ENCODE measurements around the gene OR6M1. TPM values are rescaled to one million over a fixed set of nuclear protein-coding genes. Genes with fewer than 3 reads are reported as not detected.

The OR6M1 gene
- total RNA-seq, 6 experiments from 2014 or later, result not detected

DNA sequence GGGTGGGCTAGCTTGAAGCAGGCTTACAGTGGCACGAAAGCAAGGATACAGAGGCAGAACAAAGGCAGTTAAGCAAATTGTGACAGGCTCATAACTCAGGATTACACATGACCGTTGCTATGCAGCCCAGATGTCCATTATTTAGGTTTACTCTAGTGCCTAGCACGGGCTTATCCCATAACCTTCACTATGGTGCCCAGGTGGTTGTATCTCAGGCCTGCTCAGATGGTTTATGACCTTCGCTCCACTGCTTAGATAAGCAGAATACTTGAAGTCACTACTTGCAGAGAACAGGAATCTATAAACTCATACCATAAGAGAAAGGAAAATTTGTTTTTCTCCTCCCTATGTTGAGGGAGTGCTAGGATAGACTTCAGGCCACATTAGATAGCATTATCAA lies 9.0 kb downstream of the OR6M1 start:
- no peak for TF ChIP-seq POLR2A (IDR thresholded peaks at IDR 0.05)
- TF ChIP-seq, protein P1, sequence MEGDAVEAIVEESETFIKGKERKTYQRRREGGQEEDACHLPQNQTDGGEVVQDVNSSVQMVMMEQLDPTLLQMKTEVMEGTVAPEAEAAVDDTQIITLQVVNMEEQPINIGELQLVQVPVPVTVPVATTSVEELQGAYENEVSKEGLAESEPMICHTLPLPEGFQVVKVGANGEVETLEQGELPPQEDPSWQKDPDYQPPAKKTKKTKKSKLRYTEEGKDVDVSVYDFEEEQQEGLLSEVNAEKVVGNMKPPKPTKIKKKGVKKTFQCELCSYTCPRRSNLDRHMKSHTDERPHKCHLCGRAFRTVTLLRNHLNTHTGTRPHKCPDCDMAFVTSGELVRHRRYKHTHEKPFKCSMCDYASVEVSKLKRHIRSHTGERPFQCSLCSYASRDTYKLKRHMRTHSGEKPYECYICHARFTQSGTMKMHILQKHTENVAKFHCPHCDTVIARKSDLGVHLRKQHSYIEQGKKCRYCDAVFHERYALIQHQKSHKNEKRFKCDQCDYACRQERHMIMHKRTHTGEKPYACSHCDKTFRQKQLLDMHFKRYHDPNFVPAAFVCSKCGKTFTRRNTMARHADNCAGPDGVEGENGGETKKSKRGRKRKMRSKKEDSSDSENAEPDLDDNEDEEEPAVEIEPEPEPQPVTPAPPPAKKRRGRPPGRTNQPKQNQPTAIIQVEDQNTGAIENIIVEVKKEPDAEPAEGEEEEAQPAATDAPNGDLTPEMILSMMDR (IDR thresholded peaks at IDR 0.05), result no peak
- no peaks in the 10 kb centered on the region for H3K27me3 ChIP-seq
- intact Hi-C loops (cut with DNase I), result no loop called here
- peaks cover 0 to 8% (median 0%) of the 10 kb centered on the region in 4 donors for H3K4me1 ChIP-seq
- no peak overlapping the region for H3K27ac ChIP-seq
- DNase-seq (no peak), ATAC-seq (no peak)
- 62% methylated on average over 3 of the region's 4 CpGs for WGBS (ENCODE audit: insufficient coverage, low coverage, low lambda C conversion rate, missing lambda C conversion rate)
- H3K9me3 ChIP-seq, result no peaks in the 10 kb centered on the region
- H3K4me3 ChIP-seq, result no peak overlapping the region
- no peaks in the 10 kb centered on the region for H3K36me3 ChIP-seq

DNA sequence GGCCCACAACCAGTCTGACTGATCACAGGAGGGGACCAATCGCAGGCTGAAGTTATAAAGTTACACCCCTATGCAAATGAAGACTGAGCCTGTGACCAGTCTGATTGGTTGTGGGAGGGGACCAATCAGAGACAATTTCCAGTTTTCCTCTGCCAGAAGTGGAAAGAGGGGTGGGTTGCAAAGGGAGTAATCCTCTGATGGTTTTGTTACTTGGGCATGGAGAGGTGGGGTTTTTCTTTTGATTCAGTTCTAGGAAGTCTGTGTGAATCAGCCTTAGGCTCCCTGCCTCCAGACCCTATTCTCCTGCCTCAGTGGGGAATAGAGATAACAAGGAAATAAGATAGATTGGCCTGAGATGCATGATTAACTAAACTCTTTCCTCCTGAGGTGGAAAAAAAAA lies 9.9 kb downstream of the OR6M1 start:
- no peaks in the 10 kb centered on the region for H3K27me3 ChIP-seq
- no peaks in the 10 kb centered on the region for H3K9me3 ChIP-seq
- TF ChIP-seq, protein P1 (IDR thresholded peaks at IDR 0.05), result no peak
- no peak for TF ChIP-seq POLR2A (IDR thresholded peaks at IDR 0.05)
- intact Hi-C loops (cut with DNase I), result no loop called here
- H3K4me1 ChIP-seq, result peaks cover 0 to 8% (median 0%) of the 10 kb centered on the region in 4 donors
- H3K4me3 ChIP-seq, result no peak overlapping the region
- ATAC-seq (no peak), DNase-seq (no peak)
- H3K27ac ChIP-seq, result no peak overlapping the region
- no peaks in the 10 kb centered on the region for H3K36me3 ChIP-seq
- 80% methylated on average over 1 of the region's 1 CpG for WGBS (ENCODE audit: insufficient coverage, low coverage, low lambda C conversion rate, missing lambda C conversion rate)

DNA sequence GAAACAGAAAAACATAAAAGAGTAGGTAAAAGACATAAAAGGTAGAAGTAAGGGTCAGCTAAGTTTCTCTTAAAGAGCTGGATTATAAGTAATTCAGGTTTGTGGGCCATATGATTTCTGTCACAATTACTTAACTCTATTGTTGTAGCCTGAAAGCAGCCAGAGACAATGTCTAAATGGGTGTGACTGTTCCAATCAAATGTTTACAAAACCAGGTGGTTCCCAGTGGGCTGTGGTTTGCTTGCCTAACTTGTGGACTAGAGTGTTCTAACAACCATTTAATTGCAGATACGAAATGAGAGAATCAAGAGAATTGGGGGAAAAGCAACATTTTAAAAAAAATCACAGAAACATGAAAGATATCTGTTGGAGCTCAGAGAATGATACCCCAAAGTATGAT lies 22.6 kb downstream of the OR6M1 start:
- H3K27ac ChIP-seq, result no peak overlapping the region
- 50% methylated on average over 1 of the region's 1 CpG for WGBS (ENCODE audit: insufficient coverage, low coverage, low lambda C conversion rate, missing lambda C conversion rate)
- TF ChIP-seq, protein P1 (IDR thresholded peaks at IDR 0.05), result no peak
- no peak for TF ChIP-seq POLR2A (IDR thresholded peaks at IDR 0.05)
- no peak for DNase-seq
- no peaks in the 10 kb centered on the region for H3K9me3 ChIP-seq
- ATAC-seq, result no peak
- H3K27me3 ChIP-seq, result no peaks in the 10 kb centered on the region
- intact Hi-C loops (cut with DNase I), result no loop called here
- H3K4me1 ChIP-seq, result no peaks in the 10 kb centered on the region
- no peak overlapping the region for H3K4me3 ChIP-seq
- no peaks in the 10 kb centered on the region for H3K36me3 ChIP-seq

DNA sequence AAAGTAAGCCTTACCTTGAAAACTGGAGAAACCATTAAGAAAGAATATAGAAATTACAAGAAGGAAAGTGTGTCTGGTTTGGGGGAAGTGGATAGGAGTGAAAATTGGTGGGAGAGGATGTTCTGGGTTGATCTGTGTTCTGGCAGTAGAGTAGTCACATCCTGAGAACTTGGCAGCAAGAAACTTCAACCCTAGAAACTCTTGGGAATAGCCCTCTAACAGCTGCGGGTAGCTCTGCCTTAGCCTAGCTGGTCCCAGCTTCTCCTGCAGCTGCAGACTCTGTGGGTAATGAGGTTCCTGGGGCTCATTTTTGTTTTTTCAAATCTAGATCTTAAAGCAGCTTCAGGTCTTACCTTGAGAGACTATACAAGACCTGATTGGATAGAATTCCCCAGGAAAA lies 27.6 kb downstream of the OR6M1 start:
- DNase-seq, result no peak

More for the DNA sequence above, 27.6 kb downstream of the OR6M1 start:
- TF ChIP-seq, protein P1 (IDR thresholded peaks at IDR 0.05), result no peak
- TF ChIP-seq POLR2A (IDR thresholded peaks at IDR 0.05), result no peak
- H3K27me3 ChIP-seq, result no peaks in the 10 kb centered on the region
- no peaks in the 10 kb centered on the region for H3K36me3 ChIP-seq
- no peak for ATAC-seq
- intact Hi-C loops (cut with DNase I), result no loop called here
- WGBS (ENCODE audit: insufficient coverage, low coverage, low lambda C conversion rate, missing lambda C conversion rate), result 83% methylated on average over 1 of the region's 1 CpG
- no peak overlapping the region for H3K27ac ChIP-seq
- H3K9me3 ChIP-seq, result no peaks in the 10 kb centered on the region
- H3K4me3 ChIP-seq, result no peak overlapping the region
- no peaks in the 10 kb centered on the region for H3K4me1 ChIP-seq

Data from right lobe of liver (tissue), 6 donors.